ENCODE data around the gene NTNG2.

Gene NTNG2

GRCh38 chr9:132141344-132141947, 20.4 kb upstream of the NTNG2 start:
- TF ChIP-seq, protein P1, sequence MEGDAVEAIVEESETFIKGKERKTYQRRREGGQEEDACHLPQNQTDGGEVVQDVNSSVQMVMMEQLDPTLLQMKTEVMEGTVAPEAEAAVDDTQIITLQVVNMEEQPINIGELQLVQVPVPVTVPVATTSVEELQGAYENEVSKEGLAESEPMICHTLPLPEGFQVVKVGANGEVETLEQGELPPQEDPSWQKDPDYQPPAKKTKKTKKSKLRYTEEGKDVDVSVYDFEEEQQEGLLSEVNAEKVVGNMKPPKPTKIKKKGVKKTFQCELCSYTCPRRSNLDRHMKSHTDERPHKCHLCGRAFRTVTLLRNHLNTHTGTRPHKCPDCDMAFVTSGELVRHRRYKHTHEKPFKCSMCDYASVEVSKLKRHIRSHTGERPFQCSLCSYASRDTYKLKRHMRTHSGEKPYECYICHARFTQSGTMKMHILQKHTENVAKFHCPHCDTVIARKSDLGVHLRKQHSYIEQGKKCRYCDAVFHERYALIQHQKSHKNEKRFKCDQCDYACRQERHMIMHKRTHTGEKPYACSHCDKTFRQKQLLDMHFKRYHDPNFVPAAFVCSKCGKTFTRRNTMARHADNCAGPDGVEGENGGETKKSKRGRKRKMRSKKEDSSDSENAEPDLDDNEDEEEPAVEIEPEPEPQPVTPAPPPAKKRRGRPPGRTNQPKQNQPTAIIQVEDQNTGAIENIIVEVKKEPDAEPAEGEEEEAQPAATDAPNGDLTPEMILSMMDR (IDR thresholded peaks at IDR 0.05; ENCODE audit: insufficient read depth, missing control alignments) = no peak
- DNase-seq (ENCODE audit: insufficient read length, low spot score) = no peak
- no peak for FAIRE-seq

GRCh38 chr9:132141948-132142594, 19.8 kb upstream of the NTNG2 start:
- DNase-seq (ENCODE audit: insufficient read length, low spot score) = no peak
- TF ChIP-seq, protein P1 (IDR thresholded peaks at IDR 0.05; ENCODE audit: insufficient read depth, missing control alignments) = no peak
- no peak for FAIRE-seq

- FAIRE-seq (no peak), DNase-seq (ENCODE audit: insufficient read length, low spot score) (no peak)
- TF ChIP-seq, protein P1 (IDR thresholded peaks at IDR 0.05; ENCODE audit: insufficient read depth, missing control alignments) = no peak
These were observed 18.9 kb upstream of the NTNG2 start for GRCh38 chr9:132142924-132143323.

DNA sequence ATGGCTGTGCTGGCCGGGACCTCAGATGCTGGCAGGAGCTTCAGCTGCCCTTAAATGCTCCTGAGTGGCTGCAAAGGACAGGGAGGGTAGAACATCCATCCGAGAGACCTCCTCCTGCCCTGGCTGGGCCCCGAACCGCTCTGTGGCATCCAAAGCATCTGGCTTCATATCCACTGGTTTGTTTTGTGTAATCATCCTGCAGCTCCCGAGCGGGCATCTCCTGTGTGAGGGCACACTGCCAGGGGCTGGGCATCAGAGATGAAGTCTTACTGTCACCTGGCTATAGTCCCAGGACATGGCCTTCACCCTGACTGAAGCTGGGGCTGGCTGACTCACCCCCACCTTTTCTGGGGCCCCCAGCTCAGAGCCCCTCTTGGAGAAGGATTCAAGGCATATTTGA, 18.5 kb upstream of the NTNG2 start:
- no peak for DNase-seq (ENCODE audit: insufficient read length, low spot score)
- TF ChIP-seq, protein P1 (IDR thresholded peaks at IDR 0.05; ENCODE audit: insufficient read depth, missing control alignments) = no peak
- FAIRE-seq = no peak

DNA sequence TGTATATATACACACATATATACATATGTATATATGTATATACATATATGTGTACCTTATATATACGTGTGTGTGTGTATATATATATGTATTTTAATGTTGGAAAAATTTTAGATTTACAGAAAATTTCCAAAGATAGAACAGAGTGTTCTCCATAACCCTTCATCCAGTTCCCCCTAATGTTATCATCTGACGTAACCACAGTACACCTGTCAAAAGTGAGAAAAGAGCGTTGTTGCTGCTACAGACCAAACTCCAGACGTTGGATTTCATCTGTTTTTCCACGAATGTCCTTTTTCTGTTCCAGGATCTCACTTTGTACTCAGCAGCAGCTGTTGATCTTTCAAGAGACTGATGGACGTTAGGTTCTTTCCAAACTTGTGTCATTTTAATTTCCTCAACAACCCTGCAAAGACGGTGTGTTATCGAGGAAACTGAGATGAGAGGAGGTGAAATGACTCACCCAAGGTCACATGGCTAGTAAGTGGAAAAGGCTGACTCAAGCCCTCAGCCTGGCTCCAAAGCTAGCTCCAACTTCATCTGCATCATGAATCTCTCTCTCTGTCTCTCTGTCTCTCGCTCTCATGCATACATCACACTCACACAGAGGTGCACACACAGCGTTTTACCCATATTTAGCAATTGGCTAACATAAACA, 17.0 kb upstream of the NTNG2 start:
- FAIRE-seq (no peak), DNase-seq (ENCODE audit: insufficient read length, low spot score) (no peak)
- TF ChIP-seq, protein P1 (IDR thresholded peaks at IDR 0.05; ENCODE audit: insufficient read depth, missing control alignments) = no peak

GRCh38 chr9:132146039-132146438, 15.8 kb upstream of the NTNG2 start:
- FAIRE-seq (no peak), DNase-seq (ENCODE audit: insufficient read length, low spot score) (no peak)
- TF ChIP-seq, protein P1 (IDR thresholded peaks at IDR 0.05; ENCODE audit: insufficient read depth, missing control alignments) = no peak

- TF ChIP-seq, protein P1 (IDR thresholded peaks at IDR 0.05; ENCODE audit: insufficient read depth, missing control alignments) = no peak
- DNase-seq (ENCODE audit: insufficient read length, low spot score) (no peak), FAIRE-seq (no peak)
These were observed 15.3 kb upstream of the NTNG2 start for GRCh38 chr9:132146575-132146974.
